ENCODE data around the gene CUTC.
"Not testable (repeated sequence)": the region's sequence is repeated elsewhere in the genome, so short reads cannot be mapped to it uniquely, and the experiment has no call there.

The CUTC gene

GRCh38 chr10:99742701-99743100 lies 10.7 kb downstream of the CUTC start:
- DNase-seq (ENCODE audit: low read depth): no peak

- DNase-seq (ENCODE audit: low read depth): no peak
Measured at GRCh38 chr10:99743841-99744240, 11.8 kb downstream of the CUTC start.

- not testable (repeated sequence) for DNase-seq (ENCODE audit: low read depth)
Measured at GRCh38 chr10:99746166-99746565, 14.1 kb downstream of the CUTC start.

- DNase-seq (ENCODE audit: low read depth): no peak
Measured at GRCh38 chr10:99748823-99749451, 16.9 kb downstream of the CUTC start.

GRCh38 chr10:99750641-99751040 lies 18.6 kb downstream of the CUTC start:
- no peak for DNase-seq (ENCODE audit: low read depth)

GRCh38 chr10:99754670-99755069 lies 22.6 kb downstream of the CUTC start:
- no peak for DNase-seq (ENCODE audit: low read depth)

GRCh38 chr10:99756159-99756558 lies 24.1 kb downstream of the CUTC start:
- no peak for DNase-seq (ENCODE audit: low read depth)

GRCh38 chr10:99758211-99758891 lies 26.3 kb downstream of the CUTC start:
- DNase-seq (ENCODE audit: low read depth): no peak

- DNase-seq (ENCODE audit: low read depth): no peak
Measured at GRCh38 chr10:99760321-99760720, 28.3 kb downstream of the CUTC start.

GRCh38 chr10:99761365-99761764 lies 29.3 kb downstream of the CUTC start:
- no peak for DNase-seq (ENCODE audit: low read depth)

GRCh38 chr10:99765672-99766301 lies 33.8 kb downstream of the CUTC start:
- DNase-seq (ENCODE audit: low read depth): no peak

- no peak for DNase-seq (ENCODE audit: low read depth)
Measured at GRCh38 chr10:99766302-99766681, 34.3 kb downstream of the CUTC start.

- DNase-seq (ENCODE audit: low read depth): no peak
Measured at GRCh38 chr10:99767901-99768300, 35.9 kb downstream of the CUTC start.

- no peak for DNase-seq (ENCODE audit: low read depth)
Measured at GRCh38 chr10:99768556-99768955, 36.5 kb downstream of the CUTC start.

- no peak for DNase-seq (ENCODE audit: low read depth)
Measured at GRCh38 chr10:99769706-99770105, 37.7 kb downstream of the CUTC start.

GRCh38 chr10:99770408-99771045 lies 38.5 kb downstream of the CUTC start:
- no peak for DNase-seq (ENCODE audit: low read depth)

- no peak for DNase-seq (ENCODE audit: low read depth)
Measured at GRCh38 chr10:99775850-99776249, 43.8 kb downstream of the CUTC start.

- no peak for DNase-seq (ENCODE audit: low read depth)
Measured at GRCh38 chr10:99777918-99778714, 46.1 kb downstream of the CUTC start.

- DNase-seq (ENCODE audit: low read depth): no peak
Measured at GRCh38 chr10:99779335-99779734, 47.3 kb downstream of the CUTC start.

GRCh38 chr10:99781734-99782429 lies 49.8 kb downstream of the CUTC start:
- DNase-seq (ENCODE audit: low read depth): no peak
